GM06990 (cell line): ENCODE data around the gene STUM.

Source experiments
- DNase-seq: peaks from one replicate; pipeline ENCODE4 v3.0.0-alpha.2; 2011; ENCODE audit not compliant: insufficient read length; ENCODE audit errors: extremely low read depth
- H3K27me3 ChIP-seq: replicated peaks from 2 replicates; pipeline ENCODE4 v1.6.0; 2011; ENCODE audit warnings: low read length; ENCODE audit not compliant: control insufficient read depth, insufficient read depth
- H3K36me3 ChIP-seq: 2 replicates; pipeline ENCODE4 v1.5.1; 2011; ENCODE audit warnings: low read length; ENCODE audit not compliant: control insufficient read depth, insufficient read depth
- H3K4me3 ChIP-seq: replicated peaks from 2 replicates; pipeline ENCODE4 v1.5.1; 2011; ENCODE audit warnings: low read depth, mild to moderate bottlenecking, control low read depth, low read length
- TF ChIP-seq, protein P1 (sequence below): IDR thresholded peaks from 2 replicates; pipeline ENCODE4 v1.5.1; 2011; ENCODE audit warnings: low read length, control low read depth, mild to moderate bottlenecking, inconsistent platforms; ENCODE audit not compliant: insufficient read depth, poor library complexity, severe bottlenecking

The STUM gene

GRCh38 chr1:226604560-226605317, 56.2 kb downstream of the STUM start:
- H3K36me3 ChIP-seq: no peaks in the 10 kb centered on the region
- TF ChIP-seq, protein P1, sequence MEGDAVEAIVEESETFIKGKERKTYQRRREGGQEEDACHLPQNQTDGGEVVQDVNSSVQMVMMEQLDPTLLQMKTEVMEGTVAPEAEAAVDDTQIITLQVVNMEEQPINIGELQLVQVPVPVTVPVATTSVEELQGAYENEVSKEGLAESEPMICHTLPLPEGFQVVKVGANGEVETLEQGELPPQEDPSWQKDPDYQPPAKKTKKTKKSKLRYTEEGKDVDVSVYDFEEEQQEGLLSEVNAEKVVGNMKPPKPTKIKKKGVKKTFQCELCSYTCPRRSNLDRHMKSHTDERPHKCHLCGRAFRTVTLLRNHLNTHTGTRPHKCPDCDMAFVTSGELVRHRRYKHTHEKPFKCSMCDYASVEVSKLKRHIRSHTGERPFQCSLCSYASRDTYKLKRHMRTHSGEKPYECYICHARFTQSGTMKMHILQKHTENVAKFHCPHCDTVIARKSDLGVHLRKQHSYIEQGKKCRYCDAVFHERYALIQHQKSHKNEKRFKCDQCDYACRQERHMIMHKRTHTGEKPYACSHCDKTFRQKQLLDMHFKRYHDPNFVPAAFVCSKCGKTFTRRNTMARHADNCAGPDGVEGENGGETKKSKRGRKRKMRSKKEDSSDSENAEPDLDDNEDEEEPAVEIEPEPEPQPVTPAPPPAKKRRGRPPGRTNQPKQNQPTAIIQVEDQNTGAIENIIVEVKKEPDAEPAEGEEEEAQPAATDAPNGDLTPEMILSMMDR: no peak
- H3K4me3 ChIP-seq: no peak overlapping the region
- H3K27me3 ChIP-seq: no peaks in the 10 kb centered on the region; the same call in 1 of the 2 replicates
- DNase-seq: no peak

DNA sequence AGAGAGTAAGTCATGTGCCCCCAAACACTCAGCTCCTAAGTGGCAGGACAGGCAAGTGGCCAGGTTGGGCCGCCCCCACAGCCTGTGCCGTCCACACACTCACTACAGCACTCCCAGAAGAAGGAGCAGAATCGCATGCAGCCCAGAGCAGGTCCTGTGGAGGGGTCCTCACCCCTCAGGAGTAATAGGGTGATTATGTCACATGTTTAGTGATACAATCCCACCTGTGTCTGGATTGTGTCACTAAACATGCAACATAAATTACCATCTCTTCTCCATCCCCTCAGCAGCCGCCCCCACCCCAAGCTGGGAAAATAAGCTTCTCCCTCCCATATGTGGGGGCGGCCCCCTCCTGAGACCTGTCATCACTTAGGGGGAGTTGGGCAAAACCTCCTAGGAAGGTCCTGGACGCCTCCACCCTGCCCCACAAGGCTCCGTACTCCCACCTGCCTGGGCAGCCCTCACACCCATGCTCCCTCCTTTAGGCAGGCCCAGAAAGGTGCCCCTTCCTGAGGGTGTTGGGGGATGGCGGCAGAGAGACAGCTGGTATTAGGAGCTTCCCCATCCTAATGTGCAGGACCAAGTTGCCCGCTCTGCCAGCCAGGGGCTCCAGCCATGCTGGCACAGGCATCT, 56.9 kb downstream of the STUM start:
- no peak overlapping the region for H3K4me3 ChIP-seq
- H3K27me3 ChIP-seq: peaks cover 1% of the 10 kb centered on the region
- no peak for DNase-seq
- TF ChIP-seq, protein P1: no peak
- no peaks in the 10 kb centered on the region for H3K36me3 ChIP-seq

- DNase-seq: no peak
- H3K36me3 ChIP-seq: no peaks in the 10 kb centered on the region
- H3K27me3 ChIP-seq: peaks cover 1% of the 10 kb centered on the region
- TF ChIP-seq, protein P1: no peak
- H3K4me3 ChIP-seq: no peak overlapping the region
Measured at GRCh38 chr1:226606311-226607267, 58.0 kb downstream of the STUM start.

DNA sequence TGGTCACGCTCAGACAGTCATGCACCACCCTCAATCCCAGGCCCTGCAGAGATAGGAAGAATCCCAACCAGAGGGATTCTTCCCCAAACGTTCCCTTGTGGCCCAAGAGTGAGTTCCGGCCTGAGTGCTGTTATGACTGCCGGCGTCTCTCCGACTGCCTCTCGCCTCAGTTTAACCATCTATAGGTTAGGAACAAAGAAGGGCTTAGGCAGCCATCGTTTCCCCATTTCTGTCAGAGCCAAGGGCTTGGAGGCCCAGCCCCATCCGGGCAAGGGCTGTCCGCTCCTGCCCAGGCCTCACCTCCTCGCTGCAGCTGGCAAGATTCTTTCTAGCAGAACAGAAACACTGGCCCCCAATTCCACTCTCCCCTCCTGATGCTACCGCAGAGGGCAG, 58.7 kb downstream of the STUM start:
- no peak for DNase-seq
- TF ChIP-seq, protein P1: no peak
- H3K27me3 ChIP-seq: peaks cover 1% of the 10 kb centered on the region
- no peaks in the 10 kb centered on the region for H3K36me3 ChIP-seq
- H3K4me3 ChIP-seq: no peak overlapping the region

DNA sequence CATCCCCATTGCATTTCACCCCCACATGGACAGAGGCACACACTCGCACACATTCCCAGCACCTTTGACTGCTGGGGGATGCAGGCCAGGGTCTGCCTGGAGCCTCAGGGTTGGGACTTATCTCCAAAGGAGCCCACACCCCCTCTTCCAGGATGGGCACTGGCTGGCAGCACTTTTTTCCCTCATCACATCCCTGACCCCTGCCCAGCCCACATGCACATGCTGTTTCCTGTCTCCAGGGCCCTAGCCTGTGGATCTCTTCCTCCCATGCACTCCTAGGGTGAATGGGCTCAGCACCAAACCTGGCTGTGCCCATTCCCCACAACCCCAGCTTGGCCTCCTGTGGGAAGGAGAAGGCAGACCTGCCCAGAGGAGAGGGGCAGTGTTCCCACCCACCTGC, 59.3 kb downstream of the STUM start:
- no peaks in the 10 kb centered on the region for H3K36me3 ChIP-seq
- TF ChIP-seq, protein P1: no peak
- no peak for DNase-seq
- no peak overlapping the region for H3K4me3 ChIP-seq
- peaks cover 1% of the 10 kb centered on the region for H3K27me3 ChIP-seq
